Keratinocyte (primary cell): ENCODE measurements around the gene NANOS3.

Experiments
- CTCF ChIP-seq, 3 experiments: IDR thresholded peaks in 1 of 3; conservative IDR thresholded peaks in 1 of 3; optimal IDR thresholded peaks in 1 of 3; 2 replicates in 2 of 3; 3 replicates in 1 of 3; pipeline versions ENCODE3 to v1.5.1; 2011; ENCODE audit warnings: low read length in 3 of 3, mild to moderate bottlenecking in 3 of 3, moderate library complexity in 2 of 3, control low read depth in 1 of 3, inconsistent platforms in 1 of 3; ENCODE audit not compliant: insufficient read depth in 2 of 3; ENCODE audit errors: extremely low read depth in 1 of 3
- EZH2 ChIP-seq: IDR thresholded peaks from one replicate; pipeline ENCODE4 v1.6.1; 2012; ENCODE audit warnings: inconsistent platforms, mild to moderate bottlenecking, low read length, moderate library complexity

- TF ChIP-seq CTCF (optimal IDR thresholded peaks at IDR 0.05 in 1 of 3, IDR thresholded peaks at IDR 0.05 in 1 of 3, conservative IDR thresholded peaks at IDR 0.05 in 1 of 3; ENCODE audit: extremely low read depth in 1 of 3, insufficient read depth in 2 of 3, low read length in 3 of 3) (peak in 2 of 3 experiments; percentile 6 to 11), EZH2 (no peak)
Measured at GRCh38 chr19:13847407-13848339, 29.3 kb upstream of the NANOS3 start.
